GM12891 (cell line): Measurements from ENCODE around the gene ADAMTS18.

Experiments
- PAX5 ChIP-seq: IDR thresholded peaks from 2 replicates; pipeline ENCODE4 v1.6.1; 2011; ENCODE audit warnings: low read length, moderate library complexity, mild to moderate bottlenecking; ENCODE audit not compliant: insufficient read depth, severe bottlenecking
- POLR2A ChIP-seq: IDR thresholded peaks from 2 replicates; pipeline ENCODE4 v1.6.1; 2011; ENCODE audit warnings: low read depth, low read length, control low read depth
- POLR2AphosphoS5 ChIP-seq: IDR thresholded peaks from 2 replicates; pipeline ENCODE4 v1.6.1; 2011; ENCODE audit warnings: low read depth, low read length, control low read depth
- POU2F2 ChIP-seq: IDR thresholded peaks from 2 replicates; pipeline ENCODE4 v1.6.1; 2011; ENCODE audit warnings: low read depth, mild to moderate bottlenecking, control low read depth, low read length, moderate library complexity
- SPI1 ChIP-seq: IDR thresholded peaks from 2 replicates; pipeline ENCODE4 v1.6.1; 2011; ENCODE audit warnings: low read depth, low read length, control low read depth
- TAF1 ChIP-seq: IDR thresholded peaks from 2 replicates; pipeline ENCODE4 v1.6.1; 2011; ENCODE audit warnings: low read depth, low read length, control low read depth

DNA sequence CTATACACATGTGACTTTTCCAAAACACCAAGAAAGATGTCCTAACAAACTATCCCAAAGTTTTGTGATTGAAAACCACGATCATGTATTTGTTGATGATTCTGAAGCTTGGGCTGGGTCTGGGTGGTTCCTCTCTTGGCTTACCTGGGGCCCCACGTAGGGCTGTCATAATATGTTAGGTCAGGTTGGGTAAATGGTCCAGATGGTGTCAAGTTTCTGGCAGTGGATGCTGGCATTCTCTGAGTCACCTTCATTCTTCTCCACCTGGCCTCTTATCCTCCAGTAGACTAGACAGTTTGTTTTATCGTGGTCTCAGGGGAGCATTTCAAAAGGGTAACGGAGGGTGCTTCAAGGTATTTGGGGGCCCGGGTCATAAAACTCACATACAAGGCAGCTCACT, 196.2 kb downstream of the ADAMTS18 start:
- no peak for TF ChIP-seq POLR2A
- TF ChIP-seq TAF1 = no peak
- no peak for TF ChIP-seq POLR2AphosphoS5
- no peak for TF ChIP-seq PAX5
- no peak for TF ChIP-seq POU2F2
- no peak for TF ChIP-seq SPI1
